Right atrium auricular region (tissue), 2 donors: ENCODE data around the gene LHX4. TPM values are rescaled to one million over a fixed set of nuclear protein-coding genes. Genes with fewer than 3 reads are reported as not detected.

Source experiments
- DNase-seq: peaks from one replicate; pipeline ENCODE4 v3.0.0-alpha.2; 2019; ENCODE audit warnings: low spot score
- H3K27ac ChIP-seq, 2 donors: fragments of 200-600 bp; sonication (generic); 1 replicate in 1 of 2; 2 replicates in 1 of 2; pipeline ENCODE4 v1.5.1; 2016 to 2019
- H3K27me3 ChIP-seq, 2 donors: fragments of 200-600 bp; sonication (generic); one replicate each; pipeline versions ENCODE4 v1.5.1 to v1.6.0; 2017 to 2019
- H3K36me3 ChIP-seq: fragments of 200-600 bp; sonication (generic); one replicate; pipeline ENCODE4 v1.5.1; 2016
- H3K4me1 ChIP-seq, 2 donors: fragments of 200-600 bp; sonication (generic); one replicate each; pipeline versions ENCODE4 v1.5.1 to v1.6.0; 2017 to 2019
- H3K4me3 ChIP-seq, 2 donors: fragments of 200-600 bp; sonication (generic); 1 replicate in 1 of 2; 2 replicates in 1 of 2; pipeline ENCODE4 v1.5.1; 2017 to 2019; ENCODE audit warnings: mild to moderate bottlenecking in 1 of 2, moderate library complexity in 1 of 2
- H3K9me3 ChIP-seq, 2 donors: fragments of 200-600 bp; sonication (generic); one replicate each; pipeline ENCODE4 v1.5.1; 2019
- total RNA-seq, 2 donors: library from RNA; depleted of rRNA; stranded (reverse); fragments of >200 nt; gene quantifications; one replicate each; pipeline ENCODE4 v1.1.0, GENCODE V29; 2016
- TF ChIP-seq, protein P1 (sequence below), 2 donors: fragments of 200-600 bp; sonication (generic); IDR thresholded peaks; one replicate each; pipeline ENCODE4 v1.5.1; 2019; ENCODE audit warnings: antibody characterized with exemption in 2 of 2

The LHX4 gene
- total RNA-seq, 2 donors from 2014 or later, result not detected

DNA sequence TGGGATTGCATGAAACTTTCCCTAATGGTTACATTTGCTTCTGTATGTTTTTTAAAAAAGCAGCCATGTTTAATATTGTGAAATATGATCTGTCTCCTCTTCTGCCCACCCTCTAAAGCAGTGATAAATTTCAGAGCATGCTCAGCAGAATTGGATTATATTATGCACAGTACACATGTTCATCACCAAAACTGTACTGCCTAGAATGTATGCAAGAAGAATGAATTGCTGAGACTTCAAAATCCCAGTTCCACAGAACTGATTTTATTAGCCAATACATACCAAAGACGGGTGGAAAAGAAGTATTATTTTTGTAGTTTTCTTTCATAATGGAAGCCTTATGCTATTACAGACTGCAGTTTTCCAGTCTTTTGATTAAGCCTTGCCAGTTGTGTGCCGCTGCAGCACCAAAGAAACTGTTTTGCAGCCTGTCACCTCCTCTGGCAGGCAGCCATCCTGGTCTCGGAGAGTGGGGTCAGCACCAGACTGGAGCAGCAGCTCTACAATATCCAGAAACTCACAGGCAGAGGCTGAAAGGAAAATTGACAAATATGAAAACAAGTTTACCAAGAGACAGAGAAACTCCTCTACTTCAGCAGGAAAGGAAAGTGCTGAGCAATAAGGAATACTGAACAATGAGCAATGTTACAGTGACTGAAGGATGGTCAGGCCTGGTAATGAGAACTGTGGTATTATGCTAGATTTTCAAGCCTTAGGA lies 58.1 kb downstream of the LHX4 start:
- Histone ChIP-seq H3K4me1 (peaks cover 0 to 15% of the 10 kb centered on the region in 2 donors), H3K27me3 (no peaks in the 10 kb centered on the region), H3K27ac (peak overlapping the region in 1 of 2 donors; percentile 33), H3K36me3 (no peaks in the 10 kb centered on the region), H3K4me3 (no peak overlapping the region), H3K9me3 (no peaks in the 10 kb centered on the region)
- TF ChIP-seq, protein P1, sequence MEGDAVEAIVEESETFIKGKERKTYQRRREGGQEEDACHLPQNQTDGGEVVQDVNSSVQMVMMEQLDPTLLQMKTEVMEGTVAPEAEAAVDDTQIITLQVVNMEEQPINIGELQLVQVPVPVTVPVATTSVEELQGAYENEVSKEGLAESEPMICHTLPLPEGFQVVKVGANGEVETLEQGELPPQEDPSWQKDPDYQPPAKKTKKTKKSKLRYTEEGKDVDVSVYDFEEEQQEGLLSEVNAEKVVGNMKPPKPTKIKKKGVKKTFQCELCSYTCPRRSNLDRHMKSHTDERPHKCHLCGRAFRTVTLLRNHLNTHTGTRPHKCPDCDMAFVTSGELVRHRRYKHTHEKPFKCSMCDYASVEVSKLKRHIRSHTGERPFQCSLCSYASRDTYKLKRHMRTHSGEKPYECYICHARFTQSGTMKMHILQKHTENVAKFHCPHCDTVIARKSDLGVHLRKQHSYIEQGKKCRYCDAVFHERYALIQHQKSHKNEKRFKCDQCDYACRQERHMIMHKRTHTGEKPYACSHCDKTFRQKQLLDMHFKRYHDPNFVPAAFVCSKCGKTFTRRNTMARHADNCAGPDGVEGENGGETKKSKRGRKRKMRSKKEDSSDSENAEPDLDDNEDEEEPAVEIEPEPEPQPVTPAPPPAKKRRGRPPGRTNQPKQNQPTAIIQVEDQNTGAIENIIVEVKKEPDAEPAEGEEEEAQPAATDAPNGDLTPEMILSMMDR (IDR thresholded peaks at IDR 0.05), result no peak
- DNase-seq, result no peak

GRCh38 chr1:180288940-180289339 lies 58.9 kb downstream of the LHX4 start:
- no peak overlapping the region for H3K27ac ChIP-seq
- peaks cover 0 to 15% of the 10 kb centered on the region in 2 donors for H3K4me1 ChIP-seq
- no peak overlapping the region for H3K4me3 ChIP-seq
- H3K27me3 ChIP-seq, result no peaks in the 10 kb centered on the region
- DNase-seq, result no peak
- TF ChIP-seq, protein P1 (IDR thresholded peaks at IDR 0.05), result no peak
- H3K9me3 ChIP-seq, result no peaks in the 10 kb centered on the region
- H3K36me3 ChIP-seq, result no peaks in the 10 kb centered on the region

DNA sequence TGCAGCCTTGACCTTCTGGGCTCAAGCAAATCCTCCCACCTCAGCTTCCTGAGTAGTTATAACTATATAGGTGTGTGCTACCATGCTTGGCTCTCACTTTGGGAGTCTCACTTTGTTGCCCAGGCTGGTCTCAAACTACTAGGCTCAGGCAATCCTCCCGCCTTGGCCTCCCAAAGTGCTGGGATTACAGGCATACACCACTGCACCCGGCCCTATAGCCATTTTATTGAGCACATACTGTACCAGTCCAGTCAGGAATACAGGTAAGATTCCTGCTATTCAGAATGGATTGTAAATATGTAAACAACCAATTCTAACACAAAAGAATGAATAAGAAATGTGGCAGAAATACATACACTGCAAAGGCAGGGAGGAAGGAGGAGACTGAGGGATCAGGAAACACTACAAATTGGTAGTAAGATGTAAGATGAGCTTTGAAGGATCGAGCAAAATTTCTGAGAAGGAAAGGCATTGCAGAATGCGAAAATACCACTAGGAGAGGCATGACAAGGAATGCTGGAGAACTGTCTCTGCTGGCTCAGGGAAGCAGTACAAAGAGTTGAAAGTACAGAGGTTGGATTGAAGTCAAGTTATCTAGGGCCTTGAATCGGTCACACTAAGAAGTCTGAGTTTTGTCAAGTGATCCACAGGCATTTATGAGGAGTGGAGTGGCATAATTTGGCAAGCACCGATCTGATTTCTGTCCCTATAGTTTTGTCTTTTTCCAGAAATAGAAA lies 60.4 kb downstream of the LHX4 start:
- Histone ChIP-seq H3K27ac (no peak overlapping the region), H3K36me3 (no peaks in the 10 kb centered on the region)
- TF ChIP-seq, protein P1 (IDR thresholded peaks at IDR 0.05), result no peak

GRCh38 chr1:180291004-180291403 lies 60.9 kb downstream of the LHX4 start:
- no peak for DNase-seq
- Histone ChIP-seq H3K4me1 (peaks cover 0 to 15% of the 10 kb centered on the region in 2 donors), H3K36me3 (no peaks in the 10 kb centered on the region), H3K27ac (no peak overlapping the region), H3K4me3 (no peak overlapping the region), H3K27me3 (no peaks in the 10 kb centered on the region), H3K9me3 (no peaks in the 10 kb centered on the region)
- TF ChIP-seq, protein P1 (IDR thresholded peaks at IDR 0.05), result no peak

More for the DNA sequence above, 60.4 kb downstream of the LHX4 start:
- no peaks in the 10 kb centered on the region for H3K27me3 ChIP-seq
- H3K4me3 ChIP-seq, result no peak overlapping the region
- no peak for DNase-seq
- peaks cover 0 to 15% of the 10 kb centered on the region in 2 donors for H3K4me1 ChIP-seq
- H3K9me3 ChIP-seq, result no peaks in the 10 kb centered on the region

GRCh38 chr1:180294711-180295110 lies 64.6 kb downstream of the LHX4 start:
- H3K4me1 ChIP-seq, result no peaks in the 10 kb centered on the region
- H3K9me3 ChIP-seq, result no peaks in the 10 kb centered on the region
- no peaks in the 10 kb centered on the region for H3K27me3 ChIP-seq
- H3K36me3 ChIP-seq, result no peaks in the 10 kb centered on the region
- H3K27ac ChIP-seq, result no peak overlapping the region
- TF ChIP-seq, protein P1 (IDR thresholded peaks at IDR 0.05), result no peak
- H3K4me3 ChIP-seq, result no peak overlapping the region
- DNase-seq, result no peak
